Measurements from ENCODE around the gene GXYLT1.
A peak's percentile ranks its signal among the peaks of the same experiment; 100 is the strongest.
"Not testable (repeated sequence)": the region's sequence is repeated elsewhere in the genome, so short reads cannot be mapped to it uniquely, and the experiment has no call there.

The GXYLT1 gene

GRCh38 chr12:42143452-42144157 lies 1.1 kb downstream of the GXYLT1 start:
- no peak for DNase-seq

DNA sequence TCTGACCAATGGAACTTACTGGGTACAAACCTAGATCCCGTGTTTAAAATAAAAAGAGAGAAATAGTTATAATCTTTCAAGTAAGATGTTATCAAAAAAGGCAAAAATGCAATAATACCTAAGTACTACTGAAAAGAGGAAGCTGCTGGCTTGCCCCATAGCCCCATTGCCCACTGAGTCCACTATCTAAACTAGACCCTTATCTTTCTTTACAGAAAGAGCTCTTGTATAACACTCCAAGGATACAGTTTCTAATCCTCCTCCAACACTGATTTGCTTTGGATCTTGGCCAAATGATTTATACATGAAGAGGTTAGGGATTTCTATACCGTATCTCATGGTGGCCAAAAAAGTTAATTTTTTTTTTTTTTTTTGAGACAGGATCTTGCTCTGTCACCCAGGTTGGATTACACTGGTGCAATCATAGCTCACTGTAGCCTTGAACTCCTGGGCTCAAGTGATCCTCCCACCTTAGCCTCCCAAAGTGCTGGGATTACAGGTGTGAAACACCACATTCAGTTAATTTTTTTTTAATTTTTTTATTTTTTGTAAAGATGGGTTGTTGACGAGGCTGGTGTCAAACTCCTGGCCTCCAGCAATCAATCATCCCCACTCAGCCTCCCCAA lies 2.6 kb downstream of the GXYLT1 start:
- no peak for DNase-seq

GRCh38 chr12:42140901-42141300 lies 3.8 kb downstream of the GXYLT1 start:
- DNase-seq: no peak

DNA sequence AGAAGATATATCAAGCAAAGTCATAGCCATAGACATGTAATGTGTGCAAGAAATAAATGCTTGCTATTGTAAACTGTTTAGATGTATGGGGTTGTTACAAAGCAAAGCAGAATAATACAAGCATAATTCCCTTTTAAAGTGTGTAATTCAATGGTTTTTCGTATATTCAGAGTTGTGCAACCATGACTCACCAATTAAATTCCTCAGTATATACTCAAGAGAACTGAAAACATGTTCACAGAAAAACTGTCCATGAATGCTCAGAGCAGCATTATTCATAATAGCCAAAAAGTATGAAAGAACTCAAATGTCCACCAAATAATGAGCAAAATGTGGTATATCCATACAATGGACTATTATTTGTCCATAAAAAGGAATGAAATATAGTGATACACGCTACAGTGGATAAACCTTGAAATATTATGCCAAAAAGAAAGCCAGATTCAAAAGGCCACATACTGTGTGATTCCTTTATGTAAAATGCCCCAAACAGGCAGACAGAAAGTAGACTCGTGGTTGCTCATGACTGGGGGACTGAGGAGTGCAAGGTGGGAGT lies 9.3 kb downstream of the GXYLT1 start:
- no peak for DNase-seq

DNA sequence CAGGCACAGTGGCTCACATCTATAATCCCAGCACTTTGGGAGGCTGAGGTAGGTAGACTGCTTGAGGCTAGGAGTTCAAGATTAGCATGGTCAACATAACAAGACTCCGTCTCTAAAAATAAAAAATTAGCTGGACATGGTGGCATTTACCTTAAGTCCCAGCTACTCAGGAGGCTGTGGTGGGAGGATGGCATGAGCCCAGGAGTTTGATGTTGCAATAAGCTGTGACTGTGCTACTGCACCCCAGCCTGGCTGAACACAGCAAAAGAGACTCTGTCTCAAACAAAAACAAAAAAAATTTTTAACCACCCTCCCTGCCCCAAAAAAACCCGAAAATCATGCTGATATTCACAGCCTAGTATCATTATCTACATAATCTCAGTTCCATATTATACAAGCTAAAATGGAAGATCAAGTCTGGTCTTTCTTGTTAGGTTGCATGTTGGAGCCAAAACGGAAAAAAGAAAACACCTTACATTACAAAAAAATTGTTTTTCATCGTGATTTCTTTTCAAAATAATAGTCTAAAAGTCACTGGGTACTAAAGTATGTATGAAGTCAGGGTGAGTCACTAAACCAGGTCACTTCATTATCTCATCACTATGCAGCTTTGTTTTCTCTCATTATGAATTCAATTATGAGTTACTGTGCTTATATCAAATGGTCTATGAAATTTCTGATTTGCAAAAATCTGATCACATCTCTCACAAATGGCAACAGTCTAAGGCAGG lies 13.8 kb downstream of the GXYLT1 start:
- no peak for DNase-seq

- DNase-seq: peak; percentile 28
Observed at GRCh38 chr12:42129595-42130204, 15.0 kb downstream of the GXYLT1 start.

DNA sequence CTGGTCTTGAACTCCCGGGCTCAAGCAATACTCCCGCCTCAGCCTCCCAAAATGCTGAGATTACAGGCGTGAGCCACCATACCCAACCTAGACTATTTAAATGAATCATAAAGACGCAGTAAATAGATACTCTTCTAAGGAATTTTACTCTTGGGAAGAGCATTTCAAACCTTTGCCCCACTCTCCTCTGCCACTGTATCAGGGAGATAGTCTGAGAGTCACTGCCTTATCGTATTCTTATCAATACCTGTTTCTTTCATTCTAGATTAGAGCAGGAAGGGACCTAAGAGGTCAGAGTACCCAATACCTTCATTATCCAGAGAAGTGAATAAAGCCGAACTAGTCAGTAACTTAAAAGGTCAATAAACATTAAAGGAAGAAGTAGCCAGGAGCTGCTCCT lies 15.8 kb downstream of the GXYLT1 start:
- DNase-seq: no peak

GRCh38 chr12:42128327-42128726 lies 16.3 kb downstream of the GXYLT1 start:
- no peak for DNase-seq

- no peak for DNase-seq
Observed at GRCh38 chr12:42126963-42127362, 17.7 kb downstream of the GXYLT1 start.

GRCh38 chr12:42125388-42125767 lies 19.3 kb downstream of the GXYLT1 start:
- DNase-seq: no peak

DNA sequence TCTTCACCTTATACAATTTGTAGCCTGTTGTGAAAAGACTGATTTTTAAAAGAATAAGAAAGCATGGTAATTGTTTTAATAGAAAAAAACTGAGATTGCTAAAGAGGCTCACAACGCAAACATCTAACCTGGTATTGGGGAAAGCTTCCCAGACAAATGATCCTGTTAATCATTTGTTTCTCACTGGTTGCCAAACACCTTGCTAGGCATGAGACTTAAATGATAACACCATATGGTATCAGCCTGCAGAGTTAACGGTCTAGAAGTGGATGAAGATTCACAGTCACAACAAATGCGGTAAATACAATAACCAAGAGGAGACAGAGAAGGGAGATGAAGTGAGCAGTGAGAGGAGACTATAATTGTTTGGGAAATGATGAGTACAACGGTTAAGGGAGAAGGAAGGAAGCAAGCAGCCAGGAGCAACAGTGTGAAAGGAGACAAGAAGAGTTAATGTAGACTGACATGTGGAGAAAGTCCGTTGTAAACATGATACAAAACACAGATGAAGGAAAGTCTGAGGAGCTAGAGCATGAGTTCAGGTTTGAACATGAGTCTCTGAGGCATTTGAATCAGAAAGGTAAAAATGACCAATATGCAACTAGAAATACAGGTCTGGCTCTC lies 19.8 kb downstream of the GXYLT1 start:
- no peak for DNase-seq

- DNase-seq: no peak
Observed at GRCh38 chr12:42119085-42119633, 25.5 kb downstream of the GXYLT1 start.

GRCh38 chr12:42118136-42118879 lies 26.4 kb downstream of the GXYLT1 start:
- no peak for DNase-seq

DNA sequence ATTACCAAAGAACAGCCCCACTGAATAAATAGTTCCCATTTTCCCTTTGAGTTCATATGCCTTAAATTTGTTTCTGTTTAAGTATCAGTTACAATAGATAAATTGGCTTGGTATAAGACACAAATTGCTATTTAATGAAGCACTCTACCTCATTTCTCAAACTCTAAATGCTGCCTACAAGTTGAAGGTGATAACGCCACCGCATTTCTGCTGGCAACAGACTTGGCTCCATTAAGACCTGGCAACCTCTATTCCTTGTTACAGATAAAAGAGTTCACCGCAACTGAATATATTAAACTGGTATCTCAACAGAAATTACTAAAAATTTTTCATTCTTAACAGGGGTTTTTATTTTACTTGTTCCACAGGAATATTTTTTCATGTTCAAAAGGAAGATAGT lies 35.6 kb downstream of the GXYLT1 start:
- no peak for DNase-seq

GRCh38 chr12:42106791-42107190 lies 37.9 kb downstream of the GXYLT1 start:
- DNase-seq: not testable (repeated sequence)

DNA sequence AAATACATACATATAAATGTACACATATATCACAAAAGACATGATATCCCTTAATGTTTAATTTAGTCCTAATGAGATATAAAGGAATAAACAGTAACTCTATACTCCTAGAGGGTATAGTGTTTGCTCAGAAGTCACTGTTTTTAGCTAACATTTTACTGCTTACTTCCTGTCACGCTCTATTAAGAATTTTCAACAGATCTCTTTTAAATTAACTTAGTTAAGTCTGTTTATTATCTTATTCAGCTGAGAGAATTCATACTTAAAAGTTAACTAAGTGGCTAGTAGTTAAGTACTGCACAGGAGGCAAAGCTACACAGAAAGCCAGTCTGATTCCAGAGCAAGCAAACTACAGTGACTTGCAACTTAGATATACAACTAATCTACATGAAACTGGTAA lies 39.9 kb downstream of the GXYLT1 start:
- DNase-seq: no peak

DNA sequence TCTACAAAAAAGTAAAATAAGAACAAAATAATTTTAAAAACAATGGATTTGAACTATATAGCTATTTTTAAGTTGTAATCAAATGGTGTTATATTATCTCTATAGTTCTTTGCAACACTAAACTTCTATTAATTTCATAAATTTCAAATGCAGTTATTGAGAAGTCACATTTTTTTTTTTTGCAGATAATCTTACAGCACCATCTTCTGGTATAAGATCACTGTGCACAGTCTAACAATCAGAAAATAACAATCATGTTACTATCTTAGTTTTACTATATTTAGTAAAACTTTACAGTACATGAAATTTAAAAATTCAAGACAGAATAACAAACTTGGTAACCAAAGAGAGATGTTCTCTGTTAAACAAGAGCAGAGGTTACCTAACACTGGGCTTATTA lies 40.6 kb downstream of the GXYLT1 start:
- no peak for DNase-seq

DNA sequence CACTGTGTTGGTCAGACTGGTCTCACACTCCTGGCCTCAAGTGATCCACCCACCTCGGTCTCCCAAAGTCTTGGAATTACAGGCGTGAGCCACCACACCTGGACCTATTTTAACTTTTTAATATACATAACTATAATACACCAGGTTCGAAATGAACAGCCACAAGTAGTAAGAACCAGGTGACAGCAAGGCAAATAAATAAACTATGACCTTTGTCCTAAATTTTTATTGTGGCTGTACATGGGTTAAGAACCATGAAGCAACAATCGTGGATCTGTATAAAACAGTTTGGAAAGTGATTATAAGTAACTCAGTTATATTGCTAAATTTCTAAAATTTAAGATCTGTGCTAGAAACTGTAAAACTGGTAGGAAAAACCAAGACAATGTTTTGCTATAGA lies 41.5 kb downstream of the GXYLT1 start:
- DNase-seq: no peak

DNA sequence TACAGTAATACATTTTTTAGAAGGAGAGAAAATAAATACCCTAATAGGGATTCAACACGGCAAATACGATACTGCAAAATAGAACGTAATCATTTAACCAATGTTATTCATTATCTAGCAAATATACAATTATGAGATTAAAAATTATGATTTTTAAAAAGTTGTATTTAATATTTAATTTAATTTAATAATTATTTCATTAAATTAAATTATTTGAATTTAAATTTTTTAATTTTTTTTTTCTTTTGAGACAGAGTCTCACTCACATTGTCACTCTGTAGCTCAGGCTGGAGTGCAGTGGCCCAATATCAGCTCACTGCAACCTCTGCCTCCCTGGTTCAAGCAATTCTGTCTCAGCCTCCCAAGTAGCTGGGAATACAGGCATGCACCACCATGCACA lies 42.0 kb downstream of the GXYLT1 start:
- DNase-seq: no peak

GRCh38 chr12:42099433-42099832 lies 45.2 kb downstream of the GXYLT1 start:
- DNase-seq: no peak

DNA sequence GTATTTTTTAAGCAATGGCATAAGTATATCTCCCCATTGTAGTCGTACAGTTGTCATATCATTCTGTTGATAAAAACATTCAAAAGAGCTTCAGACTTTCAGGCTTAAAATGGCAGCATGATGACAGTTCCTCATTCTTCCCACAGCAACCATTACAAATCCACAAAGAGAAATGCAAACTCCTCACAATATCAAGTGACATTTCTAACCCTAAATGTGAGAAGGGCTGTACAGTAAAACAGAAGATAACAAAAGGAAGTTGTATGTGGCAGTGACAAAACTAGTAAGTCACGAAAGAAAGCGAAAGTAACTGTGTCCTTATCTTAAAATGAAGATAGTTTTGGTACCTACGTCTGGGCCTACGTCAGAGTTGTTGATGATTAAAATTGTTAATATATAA lies 46.7 kb downstream of the GXYLT1 start:
- DNase-seq: no peak

- DNase-seq: no peak
Observed at GRCh38 chr12:42094277-42094676, 50.4 kb downstream of the GXYLT1 start.
